ENCODE results near the gene LSM2.

- TF ChIP-seq CTCF (IDR thresholded peaks at IDR 0.05 in 4 of 5, conservative IDR thresholded peaks at IDR 0.05 in 1 of 5) (no peak), POLR2A (IDR thresholded peaks at IDR 0.05) (no peak)
Observed at GRCh38 chr6:31831350-31832215, 24.8 kb upstream of the LSM2 start.

Measured in gastrocnemius medialis (tissue), 4 donors.